Activated B cell treated with CpG ODN at 0.5 μM for 24 hours (primary cell): Measurements from ENCODE around the gene MS4A18. TPM values are rescaled to one million over a fixed set of nuclear protein-coding genes. Genes with fewer than 3 reads are reported as not detected.
"Not testable (repeated sequence)": the region's sequence is repeated elsewhere in the genome, so short reads cannot be mapped to it uniquely, and the experiment has no call there.

Experiments
- ATAC-seq: fragments of 200-7000 bp; cut with Tn5 transposase; one replicate; pipeline ENCODE4 v1.10.0; 2021; ENCODE audit warnings: low read depth, mild to moderate bottlenecking, moderate library complexity
- CTCF ChIA-PET: fragments of 350-600 bp; sonication (Branson Sonifier 250); formaldehyde crosslinking; loops from one replicate; lab custom pipeline; 2021; ENCODE audit warnings: antibody characterized with exemption; lab: Charles Lee
- POLR2A ChIA-PET: fragments of 350-600 bp; sonication (Branson Sonifier 250); formaldehyde crosslinking; loops from one replicate; lab custom pipeline; 2021; ENCODE audit warnings: antibody characterized with exemption; lab: Charles Lee
- DNase-seq: peaks from one replicate; pipeline ENCODE4 v3.0.0; 2022
- H3K27ac Mint-ChIP-seq: one replicate; pipeline ENCODE4 v1.8.0; 2020; ENCODE audit warnings: mixed read lengths
- H3K27me3 Mint-ChIP-seq: one replicate; pipeline ENCODE4 v1.8.0; 2021; ENCODE audit warnings: mixed read lengths
- H3K36me3 Mint-ChIP-seq: one replicate; pipeline ENCODE4 v1.8.0; 2021; ENCODE audit warnings: low read depth, mixed read lengths
- H3K4me1 Mint-ChIP-seq: one replicate; pipeline ENCODE4 v1.8.0; 2021; ENCODE audit warnings: mixed read lengths
- H3K4me3 Mint-ChIP-seq: one replicate; pipeline ENCODE4 v1.8.0; 2020; ENCODE audit warnings: mild to moderate bottlenecking, mixed read lengths
- H3K9me3 Mint-ChIP-seq: one replicate; pipeline ENCODE4 v1.8.0; 2020; ENCODE audit warnings: mixed read lengths
- CTCF ChIP-seq: fragments of 200-600 bp; IDR thresholded peaks from one replicate; pipeline ENCODE4 v1.8.0; 2022; ENCODE audit warnings: antibody characterized with exemption, mild to moderate bottlenecking
- intact Hi-C: fragments of 100-400 bp; cut with micrococcal nuclease; formaldehyde crosslinking; loops from one replicate; pipeline ENCODE4 v1.15.1; 2024
- total RNA-seq: library from RNA; stranded (reverse); gene quantifications from 2 replicates; pipeline ENCODE4 v1.2.3, GENCODE V29; 2022

The MS4A18 gene
- not detected in 2 replicates for total RNA-seq

GRCh38 chr11:60724420-60724819 lies at the start of gene MS4A18:
MS4A18 (plus strand) TSS chr11:60724720.
- H3K36me3 Mint-ChIP-seq = no peaks in the 10 kb centered on the region
- intact Hi-C loops = no loop called here
- ChIA-PET CTCF (no interaction called here), POLR2A (no interaction called here)
- H3K27me3 Mint-ChIP-seq = peaks cover 28% of the 10 kb centered on the region
- no peaks in the 10 kb centered on the region for H3K4me1 Mint-ChIP-seq
- H3K9me3 Mint-ChIP-seq = no peaks in the 10 kb centered on the region
- TF ChIP-seq CTCF = no peak
- no peak within 1 kb of the TSS for H3K27ac Mint-ChIP-seq
- ATAC-seq (no peak), DNase-seq (no peak)
- no peak within 1 kb of the TSS for H3K4me3 Mint-ChIP-seq

- POLR2A ChIA-PET, H3K27me3 Mint-ChIP-seq, H3K36me3 Mint-ChIP-seq, DNase-seq, intact Hi-C loops, ATAC-seq, H3K27ac Mint-ChIP-seq, H3K4me1 Mint-ChIP-seq, H3K4me3 Mint-ChIP-seq, CTCF ChIA-PET: not testable (repeated sequence)
- H3K9me3 Mint-ChIP-seq = peaks cover 30% of the 10 kb centered on the region
These were observed 46.3 kb upstream of the MS4A18 start for GRCh38 chr11:60678231-60678630.

DNA sequence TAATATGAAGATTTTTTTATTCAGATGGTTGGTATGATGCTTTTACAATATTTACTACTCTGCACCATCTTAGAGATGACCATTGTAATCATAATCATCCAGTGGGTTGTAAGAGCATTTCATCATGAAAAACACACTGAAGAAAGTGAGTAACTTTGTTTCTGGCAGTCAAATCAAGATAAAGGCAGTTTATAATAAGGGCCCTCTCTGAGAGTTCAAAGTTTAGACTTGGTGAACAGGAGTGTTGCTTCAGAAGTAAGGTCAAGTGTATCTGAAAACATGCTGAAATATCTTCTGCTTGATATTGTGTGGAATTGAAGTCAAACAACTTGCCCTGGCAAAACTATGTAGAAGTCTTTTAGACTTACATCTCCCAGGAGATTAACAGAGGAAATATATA lies 44.6 kb upstream of the MS4A18 start:
- no peak for TF ChIP-seq CTCF
- peaks cover 22% of the 10 kb centered on the region for H3K9me3 Mint-ChIP-seq
- H3K27me3 Mint-ChIP-seq = no peaks in the 10 kb centered on the region
- peaks cover 3% of the 10 kb centered on the region for H3K36me3 Mint-ChIP-seq
- ATAC-seq (no peak), DNase-seq (no peak)
- no peak overlapping the region for H3K27ac Mint-ChIP-seq
- ChIA-PET CTCF (no interaction called here), POLR2A (no interaction called here)
- peaks cover 16% of the 10 kb centered on the region for H3K4me1 Mint-ChIP-seq
- intact Hi-C loops = no loop called here
- no peak overlapping the region for H3K4me3 Mint-ChIP-seq

GRCh38 chr11:60680455-60681119 lies 43.9 kb upstream of the MS4A18 start:
- ChIA-PET POLR2A (interaction anchor here (0.5 kb wide), 1 partner anchor 599 kb away, joined by 3 read pairs; no protein-coding TSS in a partner anchor), CTCF (no interaction called here)
- Mint-ChIP-seq H3K36me3 (peaks cover 3% of the 10 kb centered on the region), H3K4me1 (peaks cover 17% of the 10 kb centered on the region), H3K4me3 (no peak overlapping the region), H3K9me3 (peaks cover 22% of the 10 kb centered on the region), H3K27ac (no peak overlapping the region), H3K27me3 (no peaks in the 10 kb centered on the region)
- intact Hi-C loops = no loop called here
- DNase-seq (no peak), ATAC-seq (no peak)
- no peak for TF ChIP-seq CTCF

DNA sequence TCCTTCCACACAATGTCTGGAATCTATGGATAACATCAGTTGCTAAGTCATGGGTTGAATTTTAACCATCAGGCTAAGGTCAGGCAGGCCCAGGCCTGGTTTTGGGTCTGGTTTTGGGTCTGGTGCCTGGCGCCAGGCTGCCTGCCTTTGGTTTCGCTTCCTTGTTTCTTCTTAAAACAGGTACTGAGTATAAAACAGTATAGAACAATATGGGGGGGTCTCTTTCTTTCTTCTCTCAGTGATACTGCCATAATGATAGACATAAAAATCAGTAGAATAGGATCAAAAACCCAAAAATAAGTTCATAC lies 40.0 kb upstream of the MS4A18 start:
- H3K4me1 Mint-ChIP-seq = peaks cover 17% of the 10 kb centered on the region
- DNase-seq, H3K36me3 Mint-ChIP-seq, H3K9me3 Mint-ChIP-seq, H3K27me3 Mint-ChIP-seq, POLR2A ChIA-PET, H3K4me3 Mint-ChIP-seq, intact Hi-C loops: not testable (repeated sequence)
- peak; percentile 52 for ATAC-seq
- H3K27ac Mint-ChIP-seq = peak overlapping the region; percentile 70
- CTCF ChIA-PET = interaction anchor here (1.1 to 1.3 kb wide), 2 partner anchors 51 to 78 kb away, joined by 3 to 4 read pairs; no protein-coding TSS in a partner anchor

DNA sequence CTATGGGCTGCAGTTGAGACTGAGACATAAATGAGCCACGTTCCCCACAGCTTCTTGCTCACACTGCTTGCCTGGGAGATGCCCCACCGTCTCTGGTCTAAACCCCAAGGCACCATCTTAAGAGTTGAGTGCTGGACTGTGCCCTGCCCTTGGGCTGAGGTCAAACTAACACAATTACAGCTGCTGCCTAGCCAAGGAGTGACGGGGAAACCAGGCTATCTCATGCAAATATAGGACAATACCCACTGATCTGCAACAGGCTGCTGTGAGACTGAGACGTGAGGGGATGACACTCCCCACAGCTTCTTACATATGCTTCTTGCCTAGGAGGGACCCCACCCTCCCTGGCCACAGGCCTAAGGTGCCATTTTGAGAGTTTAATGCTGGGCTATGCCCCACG lies 32.9 kb upstream of the MS4A18 start:
- no peak for TF ChIP-seq CTCF
- no peak overlapping the region for H3K4me3 Mint-ChIP-seq
- POLR2A ChIA-PET = no interaction called here
- no peaks in the 10 kb centered on the region for H3K36me3 Mint-ChIP-seq
- H3K27ac Mint-ChIP-seq = no peak overlapping the region
- no peak for ATAC-seq
- DNase-seq = no peak
- H3K9me3 Mint-ChIP-seq = peaks cover 12% of the 10 kb centered on the region
- no peaks in the 10 kb centered on the region for H3K4me1 Mint-ChIP-seq
- CTCF ChIA-PET = no interaction called here
- H3K27me3 Mint-ChIP-seq = peaks cover 7% of the 10 kb centered on the region
- intact Hi-C loops = no loop called here
